ENCODE results near the gene KCTD14. TPM values are rescaled to one million over a fixed set of nuclear protein-coding genes. Genes with fewer than 3 reads are reported as not detected.
A peak's percentile ranks its signal among the peaks of the same experiment; 100 is the strongest.

KCTD14 gene
- total and polyA plus RNA-seq, 8 donors = 7.0 to 20.7 (median 13.5) TPM

DNA sequence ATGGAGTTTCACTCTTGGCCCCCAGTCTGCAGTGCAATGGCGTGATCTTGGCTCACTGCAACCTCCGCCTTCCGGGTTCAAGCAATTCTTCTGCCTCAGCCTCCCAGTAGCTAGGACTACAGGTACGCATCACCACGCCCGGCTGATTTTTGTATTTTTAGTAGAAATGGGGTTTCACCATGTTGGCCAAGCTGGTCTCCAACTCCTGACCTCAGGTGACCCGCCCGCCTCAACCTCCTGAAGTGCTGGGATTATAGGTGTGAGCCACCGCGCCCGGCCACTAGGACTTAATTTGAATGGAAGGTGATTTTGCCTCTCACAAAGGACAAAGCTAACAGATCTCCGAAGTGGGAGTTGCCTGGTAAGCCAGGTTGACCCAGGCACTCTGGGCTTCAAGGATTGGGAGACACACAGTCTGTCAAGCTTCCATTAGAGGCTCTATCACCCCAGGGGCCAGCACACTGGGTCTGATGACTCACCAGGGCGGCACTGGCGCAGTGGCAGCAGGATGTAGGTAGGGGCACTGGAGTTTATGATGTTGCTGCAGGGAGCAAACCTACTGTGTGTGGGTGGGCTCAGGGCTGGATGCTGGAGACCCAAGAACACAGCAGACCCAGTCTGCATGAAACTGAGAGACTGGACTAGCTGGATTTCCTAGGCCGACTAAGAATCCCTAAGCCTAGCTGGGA lies 17.8 kb upstream of the KCTD14 start:
- Histone ChIP-seq H3K4me1 (peaks cover 13 to 37% (median 27%) of the 10 kb centered on the region in 3 donors), H3K4me3 (no peak overlapping the region), H3K36me3 (no peaks in the 10 kb centered on the region), H3K9me3 (no peaks in the 10 kb centered on the region), H3K27ac (peak overlapping the region in 2 of 4 donors; percentile 73 to 75), H3K27me3 (no peaks in the 10 kb centered on the region)
- intact Hi-C loops (cut with DNase I) = no loop called here
- FAIRE-seq (no peak), DNase-seq (no peak), ATAC-seq (no peak)
- 90 to 97% methylated on average over 15 of the region's 15 CpGs for WGBS, 2 donors
- TF ChIP-seq, protein P1, sequence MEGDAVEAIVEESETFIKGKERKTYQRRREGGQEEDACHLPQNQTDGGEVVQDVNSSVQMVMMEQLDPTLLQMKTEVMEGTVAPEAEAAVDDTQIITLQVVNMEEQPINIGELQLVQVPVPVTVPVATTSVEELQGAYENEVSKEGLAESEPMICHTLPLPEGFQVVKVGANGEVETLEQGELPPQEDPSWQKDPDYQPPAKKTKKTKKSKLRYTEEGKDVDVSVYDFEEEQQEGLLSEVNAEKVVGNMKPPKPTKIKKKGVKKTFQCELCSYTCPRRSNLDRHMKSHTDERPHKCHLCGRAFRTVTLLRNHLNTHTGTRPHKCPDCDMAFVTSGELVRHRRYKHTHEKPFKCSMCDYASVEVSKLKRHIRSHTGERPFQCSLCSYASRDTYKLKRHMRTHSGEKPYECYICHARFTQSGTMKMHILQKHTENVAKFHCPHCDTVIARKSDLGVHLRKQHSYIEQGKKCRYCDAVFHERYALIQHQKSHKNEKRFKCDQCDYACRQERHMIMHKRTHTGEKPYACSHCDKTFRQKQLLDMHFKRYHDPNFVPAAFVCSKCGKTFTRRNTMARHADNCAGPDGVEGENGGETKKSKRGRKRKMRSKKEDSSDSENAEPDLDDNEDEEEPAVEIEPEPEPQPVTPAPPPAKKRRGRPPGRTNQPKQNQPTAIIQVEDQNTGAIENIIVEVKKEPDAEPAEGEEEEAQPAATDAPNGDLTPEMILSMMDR (IDR thresholded peaks at IDR 0.05) = no peak

DNA sequence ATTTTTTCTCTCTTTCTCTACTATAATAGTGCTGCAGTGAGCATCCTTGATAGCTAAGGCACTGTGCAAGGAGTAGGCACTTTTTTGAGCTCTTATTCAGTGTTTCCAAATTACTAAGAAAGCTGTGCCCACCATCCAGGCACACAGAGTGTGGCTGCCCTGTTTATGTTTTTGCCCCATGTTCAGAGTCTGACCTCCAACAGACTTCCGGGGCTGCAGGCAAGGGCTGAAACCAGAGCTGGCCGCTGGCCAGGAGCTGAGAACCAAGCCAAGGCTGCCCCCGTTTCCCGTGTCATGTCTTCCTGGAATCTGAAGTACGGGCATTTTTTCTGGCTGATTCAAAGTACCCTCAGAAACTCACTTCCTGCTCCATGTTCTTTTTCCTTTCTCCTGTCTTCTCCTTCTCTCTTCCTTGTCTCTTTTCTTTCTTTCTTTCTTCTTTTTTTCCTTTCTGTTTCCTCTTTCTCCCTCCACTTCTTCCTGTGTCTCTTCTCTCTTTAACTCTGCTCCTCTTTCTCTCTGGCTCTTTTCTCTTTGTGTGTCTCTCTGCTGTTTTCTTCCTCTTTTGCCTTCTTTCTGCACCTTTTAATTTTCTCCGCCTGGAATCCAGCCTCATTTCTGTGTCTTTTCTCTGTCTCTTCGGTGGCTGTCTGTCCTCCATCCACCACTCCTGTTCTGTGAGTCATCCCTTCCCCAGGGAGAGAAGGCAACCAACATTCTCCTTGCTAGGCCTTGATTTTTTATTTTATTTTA lies 17.0 kb upstream of the KCTD14 start:
- intact Hi-C loops (cut with DNase I) = no loop called here
- ATAC-seq (peak in 2 of 4 donors; percentile 46 to 64), DNase-seq (peak; percentile 60 to 89 (median 70)), FAIRE-seq (no peak)
- Histone ChIP-seq H3K4me3 (no peak overlapping the region), H3K4me1 (peaks cover 13 to 35% (median 24%) of the 10 kb centered on the region in 3 donors), H3K36me3 (no peaks in the 10 kb centered on the region), H3K27ac (peak overlapping the region; percentile 1 to 75 (median 65)), H3K27me3 (no peaks in the 10 kb centered on the region), H3K9me3 (no peaks in the 10 kb centered on the region)
- 22 to 24% methylated on average over 7 of the region's 7 CpGs for WGBS, 2 donors
- TF ChIP-seq, protein P1 (IDR thresholded peaks at IDR 0.05) = no peak

GRCh38 chr11:78039391-78039918 lies 16.4 kb upstream of the KCTD14 start:
- Histone ChIP-seq H3K4me1 (peaks cover 13 to 31% (median 24%) of the 10 kb centered on the region in 3 donors), H3K9me3 (no peaks in the 10 kb centered on the region), H3K4me3 (no peak overlapping the region), H3K27ac (peak overlapping the region; percentile 1 to 75 (median 65)), H3K27me3 (no peaks in the 10 kb centered on the region), H3K36me3 (no peaks in the 10 kb centered on the region)
- DNase-seq (no peak), FAIRE-seq (no peak), ATAC-seq (no peak)
- TF ChIP-seq, protein P1 (IDR thresholded peaks at IDR 0.05) = no peak
- intact Hi-C loops (cut with DNase I) = no loop called here
- WGBS, 2 donors = 51 to 66% methylated on average over 4 of the region's 4 CpGs

DNA sequence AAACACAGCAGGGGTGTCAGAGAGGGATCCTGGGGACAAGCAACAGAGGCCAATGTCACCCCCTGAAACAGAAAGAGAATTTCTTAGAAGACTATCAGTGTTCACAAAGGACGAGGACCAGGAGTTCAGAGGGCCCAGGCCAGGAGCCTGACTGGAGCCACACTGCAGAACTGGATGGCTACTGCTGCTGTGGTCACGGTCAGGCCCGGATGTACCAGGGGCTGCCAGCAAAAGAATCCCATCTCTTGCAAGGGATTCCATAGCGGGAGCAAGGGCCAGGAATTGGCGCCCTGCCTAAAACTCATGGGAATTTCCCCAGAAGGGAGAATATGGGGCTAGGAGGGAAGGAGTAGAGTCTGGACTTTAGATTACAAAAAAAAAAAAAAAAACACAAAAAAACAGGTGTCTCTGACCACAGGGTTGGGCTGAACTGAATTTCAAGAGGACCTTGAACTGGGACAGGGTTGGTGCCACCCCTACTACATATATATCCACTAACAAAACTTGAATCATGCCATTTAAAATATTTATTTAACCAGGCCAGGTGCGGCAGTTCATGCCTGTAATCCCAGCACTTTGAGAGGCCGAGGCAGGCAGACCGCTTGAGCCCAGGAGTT lies 15.7 kb upstream of the KCTD14 start:
- TF ChIP-seq, protein P1 (IDR thresholded peaks at IDR 0.05) = no peak
- Histone ChIP-seq H3K27ac (peak overlapping the region; percentile 31 to 75 (median 65)), H3K36me3 (no peaks in the 10 kb centered on the region), H3K27me3 (no peaks in the 10 kb centered on the region), H3K4me3 (no peak overlapping the region), H3K4me1 (peaks cover 13 to 31% (median 24%) of the 10 kb centered on the region in 3 donors), H3K9me3 (no peaks in the 10 kb centered on the region)
- DNase-seq = peak; percentile 85 to 91 (median 90)
- intact Hi-C loops (cut with DNase I) = no loop called here
- peak; percentile 80 to 89 (median 86) for ATAC-seq
- no peak for FAIRE-seq
- WGBS, 2 donors = 37 to 54% methylated on average over 8 of the region's 8 CpGs
